ENCODE measurements around the gene HRC.
A peak's percentile ranks its signal among the peaks of the same experiment; 100 is the strongest.

Gene HRC

GRCh38 chr19:49118565-49119410 lies 36.4 kb downstream of the HRC start, which contains the start of gene C19orf73:
TSS of gene C19orf73 (minus strand) at chr19:49119143. CDS start at chr19:49119022, 121 bp downstream.
- peak; percentile 91 for DNase-seq (ENCODE audit: low read depth)
- no peak for TF ChIP-seq CTCF (conservative IDR thresholded peaks at IDR 0.05; ENCODE audit: low read length)
- peak within 1 kb of the TSS; percentile 79 for H3K4me3 ChIP-seq (ENCODE audit: low read length)

- no peak for TF ChIP-seq CTCF (conservative IDR thresholded peaks at IDR 0.05; ENCODE audit: low read length)
- DNase-seq (ENCODE audit: low read depth) = no peak
- H3K4me3 ChIP-seq (ENCODE audit: low read length) = peak overlapping the region; percentile 79
Observed at GRCh38 chr19:49117677-49118564, 37.3 kb downstream of the HRC start.

GRCh38 chr19:49116544-49116943 lies 38.7 kb downstream of the HRC start:
- no peak overlapping the region for H3K4me3 ChIP-seq (ENCODE audit: low read length)
- no peak for DNase-seq (ENCODE audit: low read depth)
- TF ChIP-seq CTCF (conservative IDR thresholded peaks at IDR 0.05; ENCODE audit: low read length) = no peak

- DNase-seq (ENCODE audit: low read depth) = peak; percentile 58
- no peak for TF ChIP-seq CTCF (conservative IDR thresholded peaks at IDR 0.05; ENCODE audit: low read length)
- peak overlapping the region; percentile 78 for H3K4me3 ChIP-seq (ENCODE audit: low read length)
Observed at GRCh38 chr19:49114630-49115363, 40.4 kb downstream of the HRC start.

GRCh38 chr19:49113762-49114629 lies 41.2 kb downstream of the HRC start, which contains the start of gene LIN7B:
TSS of gene LIN7B (plus strand) at chr19:49114370. CDS start at chr19:49114405, 35 bp downstream.
- H3K4me3 ChIP-seq (ENCODE audit: low read length) = peak within 1 kb of the TSS; percentile 78
- no peak for TF ChIP-seq CTCF (conservative IDR thresholded peaks at IDR 0.05; ENCODE audit: low read length)
- DNase-seq (ENCODE audit: low read depth) = peak; percentile 54
